Measurements from ENCODE around the gene KCNJ1. TPM values are rescaled to one million over a fixed set of nuclear protein-coding genes. Genes with fewer than 3 reads are reported as not detected.

The KCNJ1 gene
- total RNA-seq, 6 experiments from 2014 or later: not detected

GRCh38 chr11:128837627-128838026, 29.5 kb downstream of the KCNJ1 start:
- H3K27me3 Mint-ChIP-seq (ENCODE audit: insufficient read depth): peaks cover 14% of the 10 kb centered on the region
- TF ChIP-seq, protein P1, sequence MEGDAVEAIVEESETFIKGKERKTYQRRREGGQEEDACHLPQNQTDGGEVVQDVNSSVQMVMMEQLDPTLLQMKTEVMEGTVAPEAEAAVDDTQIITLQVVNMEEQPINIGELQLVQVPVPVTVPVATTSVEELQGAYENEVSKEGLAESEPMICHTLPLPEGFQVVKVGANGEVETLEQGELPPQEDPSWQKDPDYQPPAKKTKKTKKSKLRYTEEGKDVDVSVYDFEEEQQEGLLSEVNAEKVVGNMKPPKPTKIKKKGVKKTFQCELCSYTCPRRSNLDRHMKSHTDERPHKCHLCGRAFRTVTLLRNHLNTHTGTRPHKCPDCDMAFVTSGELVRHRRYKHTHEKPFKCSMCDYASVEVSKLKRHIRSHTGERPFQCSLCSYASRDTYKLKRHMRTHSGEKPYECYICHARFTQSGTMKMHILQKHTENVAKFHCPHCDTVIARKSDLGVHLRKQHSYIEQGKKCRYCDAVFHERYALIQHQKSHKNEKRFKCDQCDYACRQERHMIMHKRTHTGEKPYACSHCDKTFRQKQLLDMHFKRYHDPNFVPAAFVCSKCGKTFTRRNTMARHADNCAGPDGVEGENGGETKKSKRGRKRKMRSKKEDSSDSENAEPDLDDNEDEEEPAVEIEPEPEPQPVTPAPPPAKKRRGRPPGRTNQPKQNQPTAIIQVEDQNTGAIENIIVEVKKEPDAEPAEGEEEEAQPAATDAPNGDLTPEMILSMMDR (IDR thresholded peaks at IDR 0.05): no peak

GRCh38 chr11:128835741-128836430, 31.2 kb downstream of the KCNJ1 start:
- H3K27ac Mint-ChIP-seq: no peak overlapping the region
- peaks cover 33% of the 10 kb centered on the region for H3K4me1 Mint-ChIP-seq (ENCODE audit: low read depth)
- H3K27me3 Mint-ChIP-seq (ENCODE audit: insufficient read depth): peaks cover 2% of the 10 kb centered on the region; the same call in 1 of the 2 replicates
- DNase-seq: no peak
- H3K4me3 Mint-ChIP-seq: no peak overlapping the region
- TF ChIP-seq, protein P1 (IDR thresholded peaks at IDR 0.05): no peak
- H3K9me3 Mint-ChIP-seq: no peaks in the 10 kb centered on the region
- H3K36me3 Mint-ChIP-seq (ENCODE audit: low read depth): no peaks in the 10 kb centered on the region

More at GRCh38 chr11:128837627-128838026, 29.5 kb downstream of the KCNJ1 start:
- H3K9me3 Mint-ChIP-seq: no peaks in the 10 kb centered on the region
- no peaks in the 10 kb centered on the region for H3K36me3 Mint-ChIP-seq (ENCODE audit: low read depth)
- H3K27ac Mint-ChIP-seq: no peak overlapping the region
- no peak overlapping the region for H3K4me3 Mint-ChIP-seq
- DNase-seq: no peak
- peaks cover 15% of the 10 kb centered on the region for H3K4me1 Mint-ChIP-seq (ENCODE audit: low read depth)

DNA sequence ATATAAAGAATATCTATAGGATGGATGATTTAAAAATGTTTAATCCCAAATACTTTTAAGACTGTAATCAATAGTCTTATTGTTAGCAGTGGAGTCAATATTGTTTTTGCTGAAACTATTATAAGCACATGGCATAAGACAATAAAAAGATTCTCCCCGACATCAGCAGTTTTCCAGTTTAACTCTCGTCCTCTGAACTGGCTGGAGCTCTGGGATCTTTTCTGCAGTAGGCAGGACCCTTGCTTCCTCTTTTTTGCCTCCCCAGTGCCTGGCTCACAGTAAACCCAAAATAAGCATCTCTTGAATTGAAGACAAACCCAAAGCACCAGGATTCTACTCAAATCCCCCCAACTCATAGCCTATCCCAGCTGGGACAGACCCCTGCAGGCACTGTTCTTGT, 32.9 kb downstream of the KCNJ1 start:
- peaks cover 2% of the 10 kb centered on the region; the same call in 1 of the 2 replicates for H3K27me3 Mint-ChIP-seq (ENCODE audit: insufficient read depth)
- peaks cover 48% of the 10 kb centered on the region for H3K4me1 Mint-ChIP-seq (ENCODE audit: low read depth)
- TF ChIP-seq, protein P1 (IDR thresholded peaks at IDR 0.05): no peak
- DNase-seq: no peak
- no peaks in the 10 kb centered on the region for H3K9me3 Mint-ChIP-seq
- no peaks in the 10 kb centered on the region for H3K36me3 Mint-ChIP-seq (ENCODE audit: low read depth)
- H3K27ac Mint-ChIP-seq: no peak overlapping the region
- H3K4me3 Mint-ChIP-seq: no peak overlapping the region

DNA sequence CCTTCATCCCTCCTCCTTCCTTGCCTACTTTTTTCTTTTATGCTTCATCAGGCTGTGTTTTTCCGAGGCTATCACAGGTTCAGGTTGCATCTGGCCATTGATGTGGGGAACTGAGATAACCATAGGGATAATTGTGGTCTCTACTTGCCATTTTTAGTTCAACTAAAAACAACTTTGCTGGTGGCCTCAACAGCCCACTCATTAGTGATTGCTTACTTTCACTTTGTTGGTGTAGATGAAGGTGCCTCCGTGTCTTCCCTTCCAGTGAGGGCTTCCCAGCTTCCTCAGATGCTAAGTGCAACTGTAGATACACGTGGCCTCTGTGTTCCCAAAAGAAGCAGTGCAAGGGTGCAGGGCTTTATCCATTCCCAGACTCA, 35.0 kb downstream of the KCNJ1 start:
- no peak for DNase-seq
- H3K36me3 Mint-ChIP-seq (ENCODE audit: low read depth): no peaks in the 10 kb centered on the region
- TF ChIP-seq, protein P1 (IDR thresholded peaks at IDR 0.05): no peak
- no peaks in the 10 kb centered on the region for H3K9me3 Mint-ChIP-seq
- peaks cover 67% of the 10 kb centered on the region for H3K4me1 Mint-ChIP-seq (ENCODE audit: low read depth)
- H3K27me3 Mint-ChIP-seq (ENCODE audit: insufficient read depth): peaks cover 2% of the 10 kb centered on the region; the same call in 1 of the 2 replicates
- H3K4me3 Mint-ChIP-seq: peak overlapping the region; percentile 63; the same call in 1 of the 2 replicates
- H3K27ac Mint-ChIP-seq: no peak overlapping the region; the same call in 1 of the 2 replicates

- TF ChIP-seq, protein P1 (IDR thresholded peaks at IDR 0.05): peak; percentile 98
- no peaks in the 10 kb centered on the region for H3K36me3 Mint-ChIP-seq (ENCODE audit: low read depth)
- no peaks in the 10 kb centered on the region for H3K9me3 Mint-ChIP-seq
- peak overlapping the region; percentile 51; the same call in 1 of the 2 replicates for H3K27ac Mint-ChIP-seq
- peaks cover 2% of the 10 kb centered on the region; the same call in 1 of the 2 replicates for H3K27me3 Mint-ChIP-seq (ENCODE audit: insufficient read depth)
- peak overlapping the region; percentile 63 for H3K4me3 Mint-ChIP-seq
- H3K4me1 Mint-ChIP-seq (ENCODE audit: low read depth): peaks cover 67% of the 10 kb centered on the region
- DNase-seq: peak; percentile 69
Observed at GRCh38 chr11:128831174-128832120, 35.6 kb downstream of the KCNJ1 start.

All from HFFc6 (cell line).